ENCODE measurements around the gene BCL11A. TPM values are rescaled to one million over a fixed set of nuclear protein-coding genes. Genes with fewer than 3 reads are reported as not detected.
A peak's percentile ranks its signal among the peaks of the same experiment; 100 is the strongest.

Gene BCL11A
- total RNA-seq, 6 experiments from 2014 or later: 0.06 to 0.80 (median 0.37) TPM

- TF ChIP-seq POLR2A (IDR thresholded peaks at IDR 0.05) (no peak), CTCF (IDR thresholded peaks at IDR 0.05) (no peak)
- no CpG with 5 or more reads among the region's 2 CpGs for WGBS (ENCODE audit: insufficient coverage, low coverage, low lambda C conversion rate, missing lambda C conversion rate)
- intact Hi-C loops (cut with DNase I): no loop called here
- no peak for DNase-seq
- Histone ChIP-seq H3K27ac (no peak overlapping the region), H3K36me3 (no peaks in the 10 kb centered on the region), H3K9me3 (no peaks in the 10 kb centered on the region), H3K4me1 (no peaks in the 10 kb centered on the region), H3K27me3 (no peaks in the 10 kb centered on the region), H3K4me3 (no peak overlapping the region)
- no peak for ATAC-seq
Observed at GRCh38 chr2:60500861-60501260, 52.6 kb downstream of the BCL11A start.

- no peaks in the 10 kb centered on the region for H3K9me3 ChIP-seq
- DNase-seq (no peak), ATAC-seq (peak in 1 of 4 donors; percentile 27)
- WGBS (ENCODE audit: insufficient coverage, low coverage, low lambda C conversion rate, missing lambda C conversion rate): 86% methylated on average over 3 of the region's 8 CpGs
- no peaks in the 10 kb centered on the region for H3K36me3 ChIP-seq
- TF ChIP-seq CTCF (IDR thresholded peaks at IDR 0.05): no peak
- no peak for TF ChIP-seq POLR2A (IDR thresholded peaks at IDR 0.05)
- intact Hi-C loops (cut with DNase I): no loop called here
- no peaks in the 10 kb centered on the region for H3K4me1 ChIP-seq
- no peak overlapping the region for H3K27ac ChIP-seq
- no peaks in the 10 kb centered on the region for H3K27me3 ChIP-seq
- H3K4me3 ChIP-seq: no peak overlapping the region
Observed at GRCh38 chr2:60499651-60500265, 53.7 kb downstream of the BCL11A start.

- intact Hi-C loops (cut with DNase I): no loop called here
- H3K36me3 ChIP-seq: no peaks in the 10 kb centered on the region
- H3K9me3 ChIP-seq: no peaks in the 10 kb centered on the region
- DNase-seq (no peak), ATAC-seq (no peak)
- no peaks in the 10 kb centered on the region for H3K27me3 ChIP-seq
- no peak overlapping the region for H3K4me3 ChIP-seq
- TF ChIP-seq CTCF (IDR thresholded peaks at IDR 0.05) (no peak), POLR2A (IDR thresholded peaks at IDR 0.05) (no peak)
- WGBS (ENCODE audit: insufficient coverage, low coverage, low lambda C conversion rate, missing lambda C conversion rate): 68% methylated on average over 3 of the region's 8 CpGs
- H3K27ac ChIP-seq: no peak overlapping the region
- H3K4me1 ChIP-seq: no peaks in the 10 kb centered on the region
Observed at GRCh38 chr2:60498816-60499429, 54.5 kb downstream of the BCL11A start.

- no peak for DNase-seq
- no peak for ATAC-seq
- Histone ChIP-seq H3K9me3 (no peaks in the 10 kb centered on the region), H3K4me1 (no peaks in the 10 kb centered on the region), H3K27me3 (no peaks in the 10 kb centered on the region), H3K27ac (no peak overlapping the region), H3K36me3 (no peaks in the 10 kb centered on the region), H3K4me3 (no peak overlapping the region)
- intact Hi-C loops (cut with DNase I): no loop called here
- WGBS (ENCODE audit: insufficient coverage, low coverage, low lambda C conversion rate, missing lambda C conversion rate): 94% methylated on average over 3 of the region's 8 CpGs
- TF ChIP-seq CTCF (IDR thresholded peaks at IDR 0.05) (no peak), POLR2A (IDR thresholded peaks at IDR 0.05) (no peak)
Observed at GRCh38 chr2:60498127-60498815, 55.2 kb downstream of the BCL11A start.
